T-helper 2 cell (primary cell): Measurements from ENCODE around the gene PDK4.

Experiments
- DNase-seq, 5 experiments: peaks; one replicate each; pipeline versions ENCODE4 v3.0.0 to v3.0.0-alpha.2; 2012 to 2022
- total RNA-seq, 2 donors: gene quantifications; one replicate each; lab custom pipeline; 2026; lab: John Stamatoyannopoulos, UW

The PDK4 gene
- total RNA-seq = 0 to 0.13 reads per million in 2 donors

GRCh38 chr7:95596198-95597063 lies at the start of gene PDK4:
PDK4 (minus strand) TSS chr7:95596516; CDS start chr7:95596293, 223 bp downstream.
- no peak for DNase-seq

- no peak for DNase-seq
Observed at GRCh38 chr7:95642173-95642572, 45.9 kb upstream of the PDK4 start.

- DNase-seq = peak in 1 of 5 experiments; percentile 42
Observed at GRCh38 chr7:95636140-95636940, 40.0 kb upstream of the PDK4 start.

GRCh38 chr7:95632609-95633008 lies 36.3 kb upstream of the PDK4 start:
- no peak for DNase-seq

GRCh38 chr7:95631527-95631926 lies 35.2 kb upstream of the PDK4 start:
- DNase-seq = no peak

- no peak for DNase-seq
Observed at GRCh38 chr7:95630702-95631458, 34.6 kb upstream of the PDK4 start.

GRCh38 chr7:95628831-95629439 lies 32.6 kb upstream of the PDK4 start:
- DNase-seq = no peak

- no peak for DNase-seq
Observed at GRCh38 chr7:95623788-95624187, 27.5 kb upstream of the PDK4 start.

GRCh38 chr7:95622859-95623258 lies 26.5 kb upstream of the PDK4 start:
- DNase-seq = no peak

GRCh38 chr7:95622001-95622549 lies 25.8 kb upstream of the PDK4 start:
- DNase-seq = no peak

- no peak for DNase-seq
Observed at GRCh38 chr7:95621404-95621803, 25.1 kb upstream of the PDK4 start.

GRCh38 chr7:95620631-95621030 lies 24.3 kb upstream of the PDK4 start:
- DNase-seq = no peak

- DNase-seq = no peak
Observed at GRCh38 chr7:95619921-95620320, 23.6 kb upstream of the PDK4 start.

GRCh38 chr7:95619517-95619916 lies 23.2 kb upstream of the PDK4 start:
- no peak for DNase-seq

GRCh38 chr7:95614442-95614940 lies 18.2 kb upstream of the PDK4 start:
- DNase-seq = no peak

GRCh38 chr7:95611224-95611623 lies 14.9 kb upstream of the PDK4 start:
- DNase-seq = no peak

GRCh38 chr7:95609277-95609971 lies 13.1 kb upstream of the PDK4 start:
- DNase-seq = no peak

GRCh38 chr7:95608359-95609173 lies 12.2 kb upstream of the PDK4 start:
- DNase-seq = peak in 1 of 5 experiments; percentile 59

GRCh38 chr7:95607561-95607960 lies 11.2 kb upstream of the PDK4 start:
- DNase-seq = no peak

GRCh38 chr7:95605275-95605674 lies 9.0 kb upstream of the PDK4 start:
- DNase-seq = no peak
